Superior temporal gyrus (tissue), 1 donor: ENCODE data around the gene ORC4.

Experiments used
- DNase-seq: peaks from one replicate; pipeline ENCODE4 v3.0.0-alpha.2; 2016; ENCODE audit errors: extremely low spot score

Gene ORC4

GRCh38 chr2:148020111-148021058 lies at the start of gene ORC4:
ORC4 (minus strand) TSS chr2:148020737; CDS start chr2:147975958, 44,779 bp downstream.
- DNase-seq: peak; percentile 98

- DNase-seq: no peak
Measured at GRCh38 chr2:148067801-148068200, 47.3 kb upstream of the ORC4 start.

GRCh38 chr2:148065936-148066335 lies 45.4 kb upstream of the ORC4 start:
- DNase-seq: no peak

GRCh38 chr2:148063633-148064032 lies 43.1 kb upstream of the ORC4 start:
- DNase-seq: no peak

GRCh38 chr2:148058641-148059040 lies 38.1 kb upstream of the ORC4 start:
- DNase-seq: no peak

- DNase-seq: no peak
Measured at GRCh38 chr2:148052687-148053086, 32.1 kb upstream of the ORC4 start.

GRCh38 chr2:148049284-148049683 lies 28.7 kb upstream of the ORC4 start:
- DNase-seq: no peak

- no peak for DNase-seq
Measured at GRCh38 chr2:148048475-148049221, 28.1 kb upstream of the ORC4 start.

GRCh38 chr2:148046802-148047201 lies 26.3 kb upstream of the ORC4 start:
- no peak for DNase-seq

- no peak for DNase-seq
Measured at GRCh38 chr2:148044322-148044721, 23.8 kb upstream of the ORC4 start.

GRCh38 chr2:148042219-148042618 lies 21.7 kb upstream of the ORC4 start:
- no peak for DNase-seq

- no peak for DNase-seq
Measured at GRCh38 chr2:148039783-148040182, 19.2 kb upstream of the ORC4 start.

GRCh38 chr2:148032215-148032614 lies 11.7 kb upstream of the ORC4 start:
- no peak for DNase-seq

GRCh38 chr2:148031152-148031551 lies 10.6 kb upstream of the ORC4 start:
- DNase-seq: no peak

- no peak for DNase-seq
Measured at GRCh38 chr2:148028781-148029180, 8.2 kb upstream of the ORC4 start.

- no peak for DNase-seq
Measured at GRCh38 chr2:148027822-148028221, 7.3 kb upstream of the ORC4 start.

- DNase-seq: no peak
Measured at GRCh38 chr2:148026573-148026972, 6.0 kb upstream of the ORC4 start.

GRCh38 chr2:148023861-148024260 lies 3.3 kb upstream of the ORC4 start:
- no peak for DNase-seq

- DNase-seq: no peak
Measured at GRCh38 chr2:148022882-148023281, 2.3 kb upstream of the ORC4 start.

GRCh38 chr2:148022351-148022750 lies 1.8 kb upstream of the ORC4 start:
- DNase-seq: no peak

- peak; percentile 22 for DNase-seq
Measured at GRCh38 chr2:148021886-148022285, 1.3 kb upstream of the ORC4 start.

- no peak for DNase-seq
Measured at GRCh38 chr2:148021059-148021861, 723 bp upstream of the ORC4 start, which contains the start of gene MBD5. MBD5 (plus strand) TSS chr2:148021091.
